HG02840 (cell line): ENCODE measurements around the gene ACSS3.

Source experiments
- ATAC-seq: cut with Tn5 transposase; IDR thresholded peaks from one replicate; pipeline ENCODE4 v1.9.1; 2021; ENCODE audit warnings: mild to moderate bottlenecking, moderate library complexity, moderate number of reproducible peaks; ENCODE audit not compliant: unreplicated experiment, low FRiP score

Gene ACSS3

DNA sequence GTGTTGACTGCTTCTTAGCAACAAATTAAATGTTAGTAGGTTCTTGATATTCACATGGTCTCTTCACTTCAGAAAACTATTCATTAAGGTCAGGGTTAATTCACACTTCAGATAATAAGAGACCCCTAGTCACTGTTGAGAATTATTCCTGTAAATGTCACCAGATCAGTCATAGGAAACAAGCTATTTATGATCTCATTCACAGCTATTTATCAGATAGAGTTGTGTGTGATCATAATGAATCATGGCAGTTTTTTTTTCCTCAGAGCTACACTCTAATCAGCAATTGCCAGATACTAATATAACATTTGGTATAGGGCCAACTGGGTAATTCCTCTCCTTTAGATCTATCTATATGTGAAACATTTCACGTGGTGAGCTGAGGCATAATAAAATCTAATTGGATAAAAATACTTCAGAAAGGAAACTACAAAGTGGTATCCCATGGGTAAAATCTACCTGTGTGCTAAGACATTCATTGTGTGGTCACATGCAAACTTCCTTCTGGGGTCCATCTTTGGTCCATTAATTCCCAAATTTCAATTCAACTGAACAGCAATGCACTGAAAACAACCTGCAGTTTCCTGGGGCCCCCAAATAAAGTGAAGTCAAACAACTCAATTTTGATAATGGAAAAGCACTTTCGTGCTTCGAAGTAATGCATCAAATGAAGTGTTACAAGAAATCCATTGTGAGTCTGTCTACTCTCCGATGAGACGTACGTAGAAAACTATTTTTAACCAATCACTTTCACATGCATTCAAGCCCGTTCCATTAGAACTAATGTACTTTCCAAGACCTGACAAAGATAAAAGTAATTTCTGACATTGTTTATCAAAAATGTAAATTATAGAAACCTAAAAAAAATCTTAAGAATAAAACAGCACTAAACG, 197.0 kb downstream of the ACSS3 start:
- ATAC-seq, result no peak

DNA sequence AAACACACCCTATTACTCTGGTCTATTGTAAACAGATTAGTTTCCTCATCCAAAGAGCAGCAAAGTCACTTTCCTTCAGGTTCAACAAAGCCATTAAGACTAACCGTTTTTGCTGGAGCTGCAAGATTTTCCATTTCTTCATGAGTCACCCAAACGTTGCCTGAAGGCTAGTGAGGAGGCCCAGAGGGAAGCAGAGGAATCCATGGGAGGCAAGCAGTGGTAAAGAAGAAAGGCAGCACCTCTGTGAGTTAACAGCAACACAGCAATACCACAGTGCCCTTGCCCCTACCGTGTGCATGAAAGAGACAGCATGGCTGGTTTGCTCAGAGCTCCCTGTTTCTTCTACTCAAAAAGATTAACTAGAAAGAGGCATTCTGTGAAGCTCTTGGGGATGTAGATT, 206.3 kb downstream of the ACSS3 start:
- no peak for ATAC-seq

DNA sequence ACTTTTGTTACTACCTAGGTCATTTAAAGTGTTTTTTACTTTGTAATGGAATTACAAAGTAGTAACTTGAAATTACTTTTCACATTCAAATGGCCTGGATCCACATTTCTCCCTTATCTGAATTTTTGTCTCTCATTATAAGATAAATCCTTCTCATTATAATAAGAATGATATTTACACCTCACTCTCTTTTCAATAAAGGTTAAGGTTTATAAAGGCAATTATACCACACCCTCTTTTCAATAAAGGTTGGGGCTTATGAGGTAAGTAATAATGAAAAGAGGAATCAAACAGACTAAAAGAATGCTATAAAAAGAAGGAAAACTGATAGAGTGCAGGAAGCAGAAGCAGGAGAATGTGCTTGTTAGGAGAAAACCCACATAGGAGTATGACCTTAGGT, 210.8 kb downstream of the ACSS3 start:
- no peak for ATAC-seq

DNA sequence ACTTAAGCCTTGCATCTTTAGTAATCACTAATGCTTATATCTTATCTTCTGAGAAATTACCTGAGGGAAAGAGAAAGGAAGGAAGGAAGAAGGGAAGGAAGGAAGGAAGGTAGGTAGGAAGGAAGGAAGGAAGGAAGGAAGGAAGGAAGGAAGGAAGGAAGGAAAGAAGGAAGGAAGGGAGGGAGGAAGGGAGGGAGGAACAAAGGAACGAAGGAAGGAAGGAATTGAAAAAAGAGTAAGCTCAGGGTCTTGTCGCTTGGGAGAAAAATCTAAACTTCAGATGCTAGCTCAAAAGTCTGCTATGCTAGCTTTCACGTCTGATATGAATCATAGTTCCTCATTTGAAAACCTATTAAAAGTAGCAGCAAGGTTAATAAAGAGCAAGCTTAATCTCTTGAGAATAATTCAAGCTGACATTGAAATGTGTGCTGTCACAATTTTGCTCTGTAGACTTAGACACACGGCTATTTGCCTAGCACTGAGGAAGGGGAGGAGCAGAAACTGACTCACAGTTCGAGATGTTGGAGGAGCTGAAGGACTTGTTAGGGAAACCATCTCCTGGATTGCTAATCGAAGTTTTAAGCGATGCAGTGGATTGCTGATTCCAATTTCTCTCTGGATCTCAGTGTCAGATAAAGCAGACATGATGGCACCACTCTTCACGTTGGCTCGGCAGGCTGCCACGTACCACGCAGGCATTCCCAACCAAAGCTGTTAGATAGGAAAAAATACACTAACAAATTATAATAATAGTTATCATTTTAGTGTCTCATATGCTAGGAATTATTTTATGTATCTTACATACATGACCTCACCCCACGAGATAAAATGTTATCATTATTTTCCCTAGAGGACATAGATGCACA, 216.7 kb downstream of the ACSS3 start:
- ATAC-seq, result no peak

DNA sequence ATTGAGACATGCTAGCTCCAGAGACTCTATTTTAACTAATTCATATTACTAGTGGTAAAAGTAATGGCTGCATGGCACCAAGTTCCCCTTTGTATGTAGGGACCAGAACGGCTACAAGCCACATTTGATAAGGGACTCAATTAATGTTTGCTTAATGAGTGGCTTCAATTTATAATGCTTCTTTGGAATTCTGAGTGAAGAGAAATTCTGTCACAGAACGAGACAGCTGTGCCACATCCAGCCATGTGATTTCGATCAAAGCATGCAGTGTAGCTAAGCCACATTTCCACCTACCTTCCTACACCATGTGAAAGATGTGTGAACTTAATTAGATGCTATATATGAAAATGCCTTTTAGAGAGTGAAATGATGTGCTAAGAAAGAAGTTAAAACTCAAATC, 217.4 kb downstream of the ACSS3 start:
- no peak for ATAC-seq

DNA sequence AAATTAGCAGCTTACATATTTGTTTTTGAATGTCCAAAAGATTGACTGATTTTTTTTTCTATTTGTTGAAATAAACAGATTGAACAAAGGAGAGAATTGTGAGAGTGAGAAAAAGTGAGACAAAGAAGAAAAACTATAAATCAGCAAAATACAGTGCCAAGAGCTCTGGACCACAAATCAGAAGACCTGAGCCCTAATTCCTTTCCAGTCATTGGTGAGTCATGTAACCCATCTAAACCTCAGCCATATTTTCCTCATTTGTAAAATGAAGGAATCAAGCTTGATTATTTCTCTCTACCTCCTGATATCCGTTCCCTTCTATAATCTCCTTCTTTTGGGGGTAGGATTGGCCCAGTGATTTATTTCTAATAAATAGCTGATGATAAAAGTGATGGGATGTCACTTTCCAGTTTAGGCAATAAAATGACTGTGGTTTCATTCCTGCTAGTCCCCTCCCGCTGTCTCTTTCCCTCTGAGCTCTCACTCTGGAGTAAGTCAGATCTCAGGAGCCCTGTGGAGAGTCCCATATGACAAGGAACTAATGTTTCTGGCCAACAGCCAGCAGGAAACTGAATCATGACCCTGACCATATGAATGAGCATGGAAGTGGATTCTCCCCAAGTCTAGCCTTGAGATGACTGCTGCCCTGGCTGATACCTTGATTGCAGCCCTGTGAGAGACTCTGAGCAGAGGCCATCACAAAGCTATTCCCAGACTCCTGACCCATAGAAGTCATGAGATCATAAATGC, 218.9 kb downstream of the ACSS3 start:
- no peak for ATAC-seq

DNA sequence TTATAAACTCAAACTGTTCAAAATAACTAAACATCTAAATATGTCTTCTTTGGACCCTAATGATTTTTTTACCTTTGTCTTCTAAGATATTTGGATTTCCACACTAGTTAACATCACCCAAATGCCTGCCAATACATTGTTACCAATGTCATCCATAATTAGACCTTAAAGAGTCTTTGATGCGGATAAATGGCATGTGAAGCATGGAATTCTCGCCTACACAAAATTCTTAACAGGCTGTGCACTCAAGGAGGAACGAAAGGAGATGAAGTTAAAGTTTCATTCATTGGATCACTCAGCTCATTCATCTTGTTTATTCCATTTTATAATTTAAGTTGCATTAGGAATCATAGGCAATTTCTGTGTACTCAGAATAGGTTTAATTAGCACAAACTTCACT, 219.7 kb downstream of the ACSS3 start:
- no peak for ATAC-seq

GRCh38 chr12:81300454-81300853, 222.6 kb downstream of the ACSS3 start:
- ATAC-seq, result no peak

DNA sequence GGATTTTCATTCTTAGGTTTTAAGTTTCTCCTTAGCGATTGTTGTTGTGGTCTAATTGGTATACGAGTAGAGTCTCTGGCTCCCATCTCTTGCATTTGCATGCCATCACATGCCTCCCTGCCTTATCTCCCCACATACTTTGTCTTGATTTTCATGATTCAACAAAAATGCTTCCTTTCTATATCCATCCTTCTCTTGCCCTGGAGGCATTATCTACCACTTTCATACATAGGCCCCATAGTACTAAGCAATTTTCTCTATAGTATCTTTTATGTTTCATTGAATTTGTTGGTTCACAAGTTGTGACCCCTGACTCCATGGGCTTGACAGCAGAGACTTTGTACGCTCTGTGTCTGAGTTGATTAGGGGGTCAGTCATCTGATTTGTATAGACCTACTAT, 226.1 kb downstream of the ACSS3 start:
- no peak for ATAC-seq
